HG03280 (cell line): ENCODE measurements around the gene ANK3.

Experiments
- ATAC-seq: cut with Tn5 transposase; IDR thresholded peaks from one replicate; pipeline ENCODE4 v1.9.1; 2021; ENCODE audit warnings: mild to moderate bottlenecking, moderate library complexity; ENCODE audit not compliant: unreplicated experiment

ANK3 gene

GRCh38 chr10:60003651-60004523, 385.8 kb downstream of the ANK3 start:
- no peak for ATAC-seq

DNA sequence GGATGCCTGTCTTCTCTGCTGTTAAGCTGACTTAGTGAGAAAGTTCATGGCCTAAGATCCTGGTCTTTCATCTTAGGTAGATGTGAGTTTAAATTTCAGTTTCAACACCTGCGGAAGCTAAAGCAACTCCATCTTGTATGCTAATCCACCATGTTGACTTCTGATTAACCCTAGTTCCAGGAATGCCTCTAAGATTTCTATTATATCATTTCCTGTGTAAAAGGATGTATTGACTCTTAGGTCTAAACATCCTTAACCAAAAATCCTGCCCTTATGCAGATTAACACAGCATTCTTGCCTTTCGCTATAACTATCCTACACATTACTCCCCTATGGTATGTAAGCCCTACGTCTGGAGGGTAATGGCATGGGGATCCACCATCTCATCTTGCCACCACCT, 388.9 kb downstream of the ANK3 start:
- ATAC-seq = no peak

- no peak for ATAC-seq
Measured at GRCh38 chr10:59997827-59998525, 391.7 kb downstream of the ANK3 start.

DNA sequence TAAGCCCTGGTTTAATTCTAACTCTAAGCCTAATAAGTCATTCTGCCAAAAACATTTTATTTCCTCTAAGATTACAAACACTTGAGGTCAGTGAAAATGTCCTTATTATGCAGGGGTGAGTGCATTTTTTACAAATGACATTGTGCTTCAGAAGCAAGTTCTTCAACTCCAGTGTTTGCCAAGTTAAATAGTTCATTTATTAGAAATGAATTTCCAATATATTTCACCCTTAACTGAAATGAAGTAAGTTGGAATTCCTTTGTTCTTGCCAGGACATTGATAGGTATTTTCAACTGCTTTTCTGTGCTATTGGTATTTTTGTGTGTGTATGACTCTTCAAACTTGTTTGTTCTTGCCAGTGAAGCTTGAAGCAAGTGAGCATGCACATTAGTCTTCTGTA, 393.8 kb downstream of the ANK3 start:
- no peak for ATAC-seq

GRCh38 chr10:59993931-59994330, 395.7 kb downstream of the ANK3 start:
- no peak for ATAC-seq

- ATAC-seq = no peak
Measured at GRCh38 chr10:59991661-59992060, 398.0 kb downstream of the ANK3 start.

DNA sequence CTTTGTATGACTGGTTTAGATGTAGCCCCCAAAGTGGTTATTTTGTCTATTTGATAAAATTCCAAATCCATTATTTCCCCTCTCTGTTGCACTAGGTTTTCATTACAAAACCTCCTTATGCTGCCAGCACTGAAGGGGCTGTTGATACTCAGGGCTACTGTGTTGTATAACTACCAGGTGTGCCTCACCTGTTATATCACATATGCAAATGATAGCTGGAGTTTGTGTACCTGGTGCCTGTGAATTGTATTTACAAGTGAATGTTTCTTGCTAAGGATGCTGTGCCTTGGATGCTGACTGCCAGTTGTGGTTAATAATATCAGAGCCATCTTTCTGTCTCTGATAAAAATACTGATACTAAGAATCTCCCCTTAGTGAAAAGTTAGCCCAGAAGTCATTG, 398.6 kb downstream of the ANK3 start:
- ATAC-seq = no peak

GRCh38 chr10:59985639-59986038, 404.0 kb downstream of the ANK3 start:
- no peak for ATAC-seq

- no peak for ATAC-seq
Measured at GRCh38 chr10:59984415-59984814, 405.3 kb downstream of the ANK3 start.

GRCh38 chr10:59980356-59980755, 409.3 kb downstream of the ANK3 start:
- ATAC-seq = no peak

DNA sequence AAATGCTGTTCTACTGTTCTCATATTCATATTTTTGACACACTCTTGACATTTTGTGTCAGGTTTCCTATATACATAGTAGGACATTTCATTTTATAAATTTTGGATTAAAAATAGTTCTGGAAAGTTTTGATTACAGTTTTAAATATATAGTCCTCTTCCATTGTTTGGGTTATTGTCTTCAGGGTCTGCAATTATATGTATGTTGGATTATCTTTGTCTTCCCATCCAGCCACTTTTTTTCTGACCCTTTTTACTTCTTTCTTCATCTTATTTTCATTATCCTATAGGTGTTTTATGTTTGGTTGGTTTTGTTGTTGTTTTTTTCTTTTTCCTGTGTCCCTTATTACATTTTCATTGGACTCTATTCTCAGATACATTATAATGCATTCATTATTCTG, 412.2 kb downstream of the ANK3 start:
- ATAC-seq = no peak

DNA sequence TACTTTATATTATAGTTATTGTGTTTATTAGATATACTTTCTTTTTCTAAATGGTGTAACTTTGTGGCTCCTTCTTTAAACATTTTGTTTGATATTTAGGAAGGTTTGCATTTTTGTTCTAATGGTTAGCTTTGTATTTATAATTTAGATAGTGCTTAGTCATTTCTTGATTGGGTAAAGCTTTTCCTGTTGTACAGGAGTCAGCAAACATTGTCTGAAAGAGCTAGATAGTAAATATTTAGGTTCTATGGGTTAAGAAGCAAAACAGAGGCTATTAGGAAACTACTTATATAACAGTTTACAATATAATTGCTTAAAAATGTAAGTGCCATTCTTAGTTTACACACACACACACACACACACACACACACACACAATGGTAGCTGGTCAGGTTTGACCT, 412.8 kb downstream of the ANK3 start:
- ATAC-seq = no peak
